Activated CD8-positive, alpha-beta memory T cell treated with anti-CD3 and anti-CD28 coated beads for 48 hours (primary cell): ENCODE data around the gene ISG15.
"Not testable (repeated sequence)": the region's sequence is repeated elsewhere in the genome, so short reads cannot be mapped to it uniquely, and the experiment has no call there.

ENCODE experiments used
- DNase-seq, 3 experiments: peaks; one replicate each; pipeline ENCODE4 v3.0.0-alpha.2; 2020; ENCODE audit warnings: low read depth in 2 of 3, low spot score in 2 of 3

The ISG15 gene

GRCh38 chr1:975365-975764 lies 37.9 kb upstream of the ISG15 start:
- no peak for DNase-seq

GRCh38 chr1:975896-976683 lies 37.2 kb upstream of the ISG15 start:
- peak in 1 of 3 experiments; percentile 33 for DNase-seq

- DNase-seq: not testable (repeated sequence)
Measured at GRCh38 chr1:976791-977190, 36.5 kb upstream of the ISG15 start.

- no peak for DNase-seq
Measured at GRCh38 chr1:978069-978834, 35.0 kb upstream of the ISG15 start.

- DNase-seq: no peak
Measured at GRCh38 chr1:978835-979743, 34.2 kb upstream of the ISG15 start.

- DNase-seq: no peak
Measured at GRCh38 chr1:979744-980072, 33.6 kb upstream of the ISG15 start.

GRCh38 chr1:980137-980571 lies 33.1 kb upstream of the ISG15 start:
- DNase-seq: no peak

GRCh38 chr1:980602-981395 lies 32.5 kb upstream of the ISG15 start:
- no peak for DNase-seq

- DNase-seq: no peak
Measured at GRCh38 chr1:981491-981954, 31.8 kb upstream of the ISG15 start.

GRCh38 chr1:981955-982558 lies 31.2 kb upstream of the ISG15 start, which contains the start of gene PERM1:
TSS of gene PERM1 (minus strand) at chr1:982093. CDS start at chr1:981029, 1,064 bp downstream.
- DNase-seq: no peak

- no peak for DNase-seq
Measured at GRCh38 chr1:982765-983436, 30.4 kb upstream of the ISG15 start.

- DNase-seq: peak in 1 of 3 experiments; percentile 61
Measured at GRCh38 chr1:983798-984475, 29.4 kb upstream of the ISG15 start.

- no peak for DNase-seq
Measured at GRCh38 chr1:984476-984814, 28.9 kb upstream of the ISG15 start.

GRCh38 chr1:985126-985525 lies 28.2 kb upstream of the ISG15 start:
- no peak for DNase-seq

GRCh38 chr1:988061-988460 lies 25.2 kb upstream of the ISG15 start:
- not testable (repeated sequence) for DNase-seq

GRCh38 chr1:991275-991674 lies 22.0 kb upstream of the ISG15 start:
- DNase-seq: not testable (repeated sequence)

GRCh38 chr1:991895-992294 lies 21.4 kb upstream of the ISG15 start:
- no peak for DNase-seq

- DNase-seq: no peak
Measured at GRCh38 chr1:992362-992761, 20.9 kb upstream of the ISG15 start.

- DNase-seq: no peak
Measured at GRCh38 chr1:993379-993995, 19.8 kb upstream of the ISG15 start.
